ENCODE measurements around the gene MEF2A. TPM values are rescaled to one million over a fixed set of nuclear protein-coding genes. Genes with fewer than 3 reads are reported as not detected.

MEF2A gene
- total RNA-seq, 1 experiment from 2014 or later, result 19.6 TPM

DNA sequence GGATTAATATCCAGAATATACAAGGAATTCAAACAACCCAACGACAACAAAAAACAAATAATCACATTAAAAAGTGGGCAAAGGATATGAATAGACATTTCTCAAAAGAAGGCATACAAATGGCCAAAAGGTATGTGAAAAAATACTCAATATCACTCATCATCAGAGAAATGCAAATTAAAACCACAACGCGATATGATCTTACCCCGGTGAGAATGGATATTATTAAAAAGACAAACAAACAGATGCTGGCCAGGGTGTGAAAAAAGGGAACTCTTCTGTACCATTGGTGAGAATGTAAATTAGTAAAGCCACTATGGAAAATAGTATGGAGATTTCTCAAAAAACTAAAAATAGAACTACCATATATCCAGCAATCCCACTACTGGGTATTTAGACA lies 43.5 kb upstream of the MEF2A start:
- H3K36me3 ChIP-seq (ENCODE audit: control insufficient read depth, insufficient read depth, low read length), result no peaks in the 10 kb centered on the region
- no peak for TF ChIP-seq CTCF (IDR thresholded peaks at IDR 0.05; ENCODE audit: insufficient read depth in 1 of 2, low read depth in 1 of 2, low read length in 1 of 2, severe bottlenecking in 1 of 2, unreplicated experiment in 1 of 2)
- CTCF ChIA-PET, result no interaction called here
- no peak for DNase-seq
- no peaks in the 10 kb centered on the region for H3K36me3 Mint-ChIP-seq (ENCODE audit: insufficient read depth, unreplicated experiment)
- intact Hi-C loops (cut with micrococcal nuclease; ENCODE audit: unreplicated experiment), result no loop called here
- peaks cover 13% of the 10 kb centered on the region for H3K27me3 Mint-ChIP-seq (ENCODE audit: insufficient read depth, unreplicated experiment)
- H3K9me3 ChIP-seq, result no peaks in the 10 kb centered on the region
- H3K4me3 Mint-ChIP-seq (ENCODE audit: unreplicated experiment), result no peak overlapping the region
- no peak overlapping the region for H3K4me3 ChIP-seq (ENCODE audit: low read depth, low read length)
- no peaks in the 10 kb centered on the region for H3K4me1 ChIP-seq
- POLR2A ChIA-PET, result no interaction called here
- H3K27me3 ChIP-seq (replicated peaks; ENCODE audit: control insufficient read depth, insufficient read depth, low read length), result no peaks in the 10 kb centered on the region
- no peaks in the 10 kb centered on the region for H3K4me1 Mint-ChIP-seq (ENCODE audit: low read depth, unreplicated experiment)
- H3K27ac Mint-ChIP-seq (ENCODE audit: unreplicated experiment), result no peak overlapping the region
- no TSS peak for BruUV-seq (replicated peaks)
- no peaks in the 10 kb centered on the region for H3K9me3 Mint-ChIP-seq (ENCODE audit: unreplicated experiment)

- no peaks in the 10 kb centered on the region for H3K9me3 ChIP-seq
- BruUV-seq (replicated peaks), result no TSS peak
- Mint-ChIP-seq H3K4me3 (ENCODE audit: unreplicated experiment) (no peak overlapping the region), H3K27ac (ENCODE audit: unreplicated experiment) (no peak overlapping the region), H3K36me3 (ENCODE audit: insufficient read depth, unreplicated experiment) (no peaks in the 10 kb centered on the region), H3K9me3 (ENCODE audit: unreplicated experiment) (no peaks in the 10 kb centered on the region), H3K4me1 (ENCODE audit: low read depth, unreplicated experiment) (no peaks in the 10 kb centered on the region), H3K27me3 (ENCODE audit: insufficient read depth, unreplicated experiment) (peaks cover 11% of the 10 kb centered on the region)
- intact Hi-C loops (cut with micrococcal nuclease; ENCODE audit: unreplicated experiment), result no loop called here
- no peaks in the 10 kb centered on the region for H3K4me1 ChIP-seq
- DNase-seq, result no peak
- H3K4me3 ChIP-seq (ENCODE audit: low read depth, low read length), result no peak overlapping the region
- ChIA-PET POLR2A (no interaction called here), CTCF (no interaction called here)
- no peaks in the 10 kb centered on the region for H3K27me3 ChIP-seq (replicated peaks; ENCODE audit: control insufficient read depth, insufficient read depth, low read length)
- H3K36me3 ChIP-seq (ENCODE audit: control insufficient read depth, insufficient read depth, low read length), result no peaks in the 10 kb centered on the region
- TF ChIP-seq CTCF (IDR thresholded peaks at IDR 0.05; ENCODE audit: insufficient read depth in 1 of 2, low read depth in 1 of 2, low read length in 1 of 2, severe bottlenecking in 1 of 2, unreplicated experiment in 1 of 2), result no peak
Observed at GRCh38 chr15:99526176-99526575, 39.6 kb upstream of the MEF2A start.

DNA sequence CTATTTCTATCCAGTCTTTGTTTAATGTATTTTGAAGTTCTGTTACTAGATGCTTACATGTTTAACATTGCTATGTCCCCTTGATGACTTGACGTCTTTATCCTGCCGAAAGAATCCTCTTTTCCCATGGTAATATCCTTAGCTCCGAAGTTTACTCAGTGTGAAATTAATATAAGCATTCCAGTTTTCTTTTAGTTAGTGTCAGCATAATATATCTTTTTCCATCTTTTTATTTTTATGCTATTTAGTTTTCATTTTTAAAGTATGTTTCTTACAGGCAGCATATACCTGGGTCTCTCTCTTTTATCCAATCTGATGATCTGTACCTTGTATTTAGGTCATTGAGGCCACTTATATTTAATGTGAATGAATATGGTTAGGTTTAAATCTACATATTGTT lies 39.1 kb upstream of the MEF2A start:
- Mint-ChIP-seq H3K36me3 (ENCODE audit: insufficient read depth, unreplicated experiment) (no peaks in the 10 kb centered on the region), H3K27me3 (ENCODE audit: insufficient read depth, unreplicated experiment) (peaks cover 11% of the 10 kb centered on the region), H3K9me3 (ENCODE audit: unreplicated experiment) (no peaks in the 10 kb centered on the region), H3K4me3 (ENCODE audit: unreplicated experiment) (no peak overlapping the region), H3K4me1 (ENCODE audit: low read depth, unreplicated experiment) (no peaks in the 10 kb centered on the region), H3K27ac (ENCODE audit: unreplicated experiment) (no peak overlapping the region)
- BruUV-seq (replicated peaks), result no TSS peak
- no peak for TF ChIP-seq CTCF (IDR thresholded peaks at IDR 0.05; ENCODE audit: insufficient read depth in 1 of 2, low read depth in 1 of 2, low read length in 1 of 2, severe bottlenecking in 1 of 2, unreplicated experiment in 1 of 2)
- POLR2A ChIA-PET, result no interaction called here
- intact Hi-C loops (cut with micrococcal nuclease; ENCODE audit: unreplicated experiment), result no loop called here
- Histone ChIP-seq H3K27me3 (replicated peaks; ENCODE audit: control insufficient read depth, insufficient read depth, low read length) (no peaks in the 10 kb centered on the region), H3K9me3 (no peaks in the 10 kb centered on the region), H3K4me1 (no peaks in the 10 kb centered on the region), H3K36me3 (ENCODE audit: control insufficient read depth, insufficient read depth, low read length) (no peaks in the 10 kb centered on the region), H3K4me3 (ENCODE audit: low read depth, low read length) (no peak overlapping the region)
- no peak for DNase-seq
- CTCF ChIA-PET, result no interaction called here

All from Caco-2 (cell line).